OCI-LY3 (cell line): Measurements from ENCODE around the gene OR1I1.

Source experiments
- H2AFZ ChIP-seq: fragments of 200-600, 300-600 bp; shearing (Covaris generic); 2 replicates; pipeline ENCODE4 v1.6.0; 2014; ENCODE audit warnings: antibody characterized with exemption, low read depth, low read length
- H3K27ac ChIP-seq: fragments of 200-600, 300-600 bp; sonication (generic); 2 replicates; pipeline ENCODE4 v1.5.1; 2014; ENCODE audit warnings: mild to moderate bottlenecking, low read length, moderate library complexity, mixed read lengths
- H3K27me3 ChIP-seq: fragments of 200-600, 300-600 bp; sonication (generic); 2 replicates; pipeline ENCODE4 v1.6.1; 2014; ENCODE audit warnings: low read depth, low read length, mixed read lengths
- H3K36me3 ChIP-seq: fragments of 200-600, 300-600 bp; sonication (generic); replicated peaks from 2 replicates; pipeline ENCODE3; 2014; ENCODE audit warnings: low read depth, low read length, mixed read lengths
- H3K4me1 ChIP-seq: fragments of 300-600, 200-600 bp; sonication (generic); 2 replicates; pipeline ENCODE4 v1.6.1; 2014; ENCODE audit warnings: low read length, mixed read lengths
- H3K4me2 ChIP-seq: fragments of 200-600, 300-600 bp; sonication (generic); 2 replicates; pipeline ENCODE4 v1.6.1; 2014; ENCODE audit warnings: low read length, mixed read lengths
- H3K4me3 ChIP-seq: fragments of 300-600, 200-600 bp; sonication (generic); 2 replicates; pipeline ENCODE4 v1.5.1; 2014; ENCODE audit warnings: antibody characterized with exemption, mild to moderate bottlenecking, low read length, moderate library complexity
- H3K79me2 ChIP-seq: fragments of 300-600, 200-600 bp; shearing (Covaris generic); 2 replicates; pipeline ENCODE4 v1.6.1; 2014; ENCODE audit warnings: mild to moderate bottlenecking, low read length, mixed read lengths
- H3K9ac ChIP-seq: fragments of 300-600, 200-600 bp; shearing (Covaris generic); 2 replicates; pipeline ENCODE4 v1.6.0; 2014; ENCODE audit warnings: mild to moderate bottlenecking, low read length, moderate library complexity
- H3K9me3 ChIP-seq: fragments of 200-600, 300-600 bp; shearing (Covaris generic); 2 replicates; pipeline ENCODE4 v1.6.1; 2014; ENCODE audit warnings: low read length, mixed read lengths; ENCODE audit not compliant: insufficient read depth
- H4K20me1 ChIP-seq: fragments of 200-600, 300-600 bp; sonication (generic); 2 replicates; pipeline ENCODE4 v1.6.1; 2016; ENCODE audit warnings: low read length, mixed read lengths; ENCODE audit not compliant: insufficient read depth
- EZH2phosphoT487 ChIP-seq: fragments of 200-600 bp; shearing (Covaris generic); IDR thresholded peaks from 2 replicates; pipeline ENCODE4 v1.6.1; 2018; ENCODE audit warnings: antibody characterized with exemption, mixed run types, low read depth
- TF ChIP-seq, protein P1 (sequence below): fragments of 200-600, 300-600 bp; sonication (generic); IDR thresholded peaks from 2 replicates; pipeline ENCODE4 v1.5.1; 2014; ENCODE audit warnings: antibody characterized with exemption, low read length, low read depth

The OR1I1 gene

DNA sequence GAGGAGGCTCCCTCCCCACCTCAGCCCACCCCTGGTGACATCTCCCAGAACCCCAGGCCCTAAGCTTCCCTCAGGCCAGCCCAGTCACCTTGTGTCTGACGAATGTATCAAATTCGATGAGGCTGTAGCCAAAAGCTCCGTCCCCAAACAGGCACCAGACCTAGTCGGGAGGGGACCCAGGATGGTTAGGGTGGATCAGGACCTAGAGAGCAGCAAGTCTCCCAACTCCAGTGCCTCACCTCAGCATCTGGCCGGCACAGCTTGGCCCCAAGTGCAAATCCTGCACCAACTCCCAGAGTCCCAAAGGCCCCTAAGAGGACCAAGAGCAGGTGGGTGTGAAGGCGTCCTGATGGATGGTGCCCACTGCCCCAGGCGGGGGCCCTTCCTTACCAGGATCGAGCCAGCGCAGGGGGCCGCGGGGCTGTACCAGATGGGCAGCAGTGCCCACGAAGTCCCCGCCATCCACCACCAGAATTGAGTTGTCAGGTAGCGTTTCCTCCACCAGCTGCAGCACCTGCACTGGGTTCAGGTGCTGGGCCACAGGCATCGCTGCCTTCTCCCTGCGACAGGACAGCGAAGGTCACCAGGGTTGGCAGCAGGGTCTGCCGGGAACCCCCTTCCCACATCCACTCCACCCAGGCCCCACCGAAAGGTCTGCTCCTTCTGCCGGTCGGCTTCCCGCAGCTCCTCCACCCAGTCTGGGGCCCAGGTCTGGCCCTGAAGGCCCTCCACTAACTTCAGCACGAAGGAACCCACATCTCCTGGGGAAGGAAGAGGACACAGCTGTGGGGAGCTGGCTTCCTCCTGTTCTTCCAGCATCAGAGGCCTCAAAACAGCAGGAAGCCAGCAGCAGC, 34.0 kb downstream of the OR1I1 start:
- Histone ChIP-seq H2AFZ (no peak overlapping the region), H3K4me2 (no peak overlapping the region), H3K9me3 (no peaks in the 10 kb centered on the region), H3K79me2 (no peaks in the 10 kb centered on the region), H4K20me1 (no peaks in the 10 kb centered on the region), H3K4me1 (no peaks in the 10 kb centered on the region), H3K9ac (no peak overlapping the region), H3K36me3 (peaks cover 48% of the 10 kb centered on the region), H3K4me3 (no peak overlapping the region), H3K27ac (no peak overlapping the region), H3K27me3 (no peaks in the 10 kb centered on the region)
- TF ChIP-seq, protein P1, sequence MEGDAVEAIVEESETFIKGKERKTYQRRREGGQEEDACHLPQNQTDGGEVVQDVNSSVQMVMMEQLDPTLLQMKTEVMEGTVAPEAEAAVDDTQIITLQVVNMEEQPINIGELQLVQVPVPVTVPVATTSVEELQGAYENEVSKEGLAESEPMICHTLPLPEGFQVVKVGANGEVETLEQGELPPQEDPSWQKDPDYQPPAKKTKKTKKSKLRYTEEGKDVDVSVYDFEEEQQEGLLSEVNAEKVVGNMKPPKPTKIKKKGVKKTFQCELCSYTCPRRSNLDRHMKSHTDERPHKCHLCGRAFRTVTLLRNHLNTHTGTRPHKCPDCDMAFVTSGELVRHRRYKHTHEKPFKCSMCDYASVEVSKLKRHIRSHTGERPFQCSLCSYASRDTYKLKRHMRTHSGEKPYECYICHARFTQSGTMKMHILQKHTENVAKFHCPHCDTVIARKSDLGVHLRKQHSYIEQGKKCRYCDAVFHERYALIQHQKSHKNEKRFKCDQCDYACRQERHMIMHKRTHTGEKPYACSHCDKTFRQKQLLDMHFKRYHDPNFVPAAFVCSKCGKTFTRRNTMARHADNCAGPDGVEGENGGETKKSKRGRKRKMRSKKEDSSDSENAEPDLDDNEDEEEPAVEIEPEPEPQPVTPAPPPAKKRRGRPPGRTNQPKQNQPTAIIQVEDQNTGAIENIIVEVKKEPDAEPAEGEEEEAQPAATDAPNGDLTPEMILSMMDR: no peak
- TF ChIP-seq EZH2phosphoT487: no peak

- Histone ChIP-seq H3K4me2 (no peak overlapping the region), H3K9ac (no peak overlapping the region), H4K20me1 (no peaks in the 10 kb centered on the region), H3K36me3 (peaks cover 48% of the 10 kb centered on the region), H3K4me3 (no peak overlapping the region), H3K27ac (no peak overlapping the region), H3K79me2 (no peaks in the 10 kb centered on the region), H3K9me3 (no peaks in the 10 kb centered on the region), H3K27me3 (no peaks in the 10 kb centered on the region), H3K4me1 (no peaks in the 10 kb centered on the region), H2AFZ (no peak overlapping the region)
- TF ChIP-seq, protein P1: no peak
- TF ChIP-seq EZH2phosphoT487: no peak
Observed at GRCh38 chr19:15116856-15117255, 34.8 kb downstream of the OR1I1 start.

GRCh38 chr19:15118248-15118647, 36.2 kb downstream of the OR1I1 start:
- TF ChIP-seq, protein P1: no peak
- no peak for TF ChIP-seq EZH2phosphoT487
- Histone ChIP-seq H3K4me3 (no peak overlapping the region), H3K79me2 (peaks cover 4% of the 10 kb centered on the region; the same call in 1 of the 2 replicates), H3K4me1 (no peaks in the 10 kb centered on the region), H2AFZ (no peak overlapping the region), H3K9me3 (no peaks in the 10 kb centered on the region), H3K9ac (no peak overlapping the region), H4K20me1 (no peaks in the 10 kb centered on the region), H3K36me3 (peaks cover 56% of the 10 kb centered on the region), H3K4me2 (no peak overlapping the region), H3K27me3 (no peaks in the 10 kb centered on the region), H3K27ac (no peak overlapping the region)

- H3K36me3 ChIP-seq: peaks cover 50% of the 10 kb centered on the region
- H3K4me1 ChIP-seq: peaks cover 1% of the 10 kb centered on the region
- no peak overlapping the region for H2AFZ ChIP-seq
- no peak overlapping the region for H3K9ac ChIP-seq
- no peak overlapping the region for H3K4me2 ChIP-seq
- no peaks in the 10 kb centered on the region for H3K9me3 ChIP-seq
- H3K27ac ChIP-seq: no peak overlapping the region
- no peaks in the 10 kb centered on the region for H4K20me1 ChIP-seq
- no peak overlapping the region for H3K4me3 ChIP-seq
- no peaks in the 10 kb centered on the region for H3K27me3 ChIP-seq
- TF ChIP-seq, protein P1: no peak
- TF ChIP-seq EZH2phosphoT487: no peak
- H3K79me2 ChIP-seq: peaks cover 9% of the 10 kb centered on the region
Observed at GRCh38 chr19:15118789-15119494, 36.9 kb downstream of the OR1I1 start.
